Measurements from ENCODE around the gene DAGLB.
"Not testable (repeated sequence)": the region's sequence is repeated elsewhere in the genome, so short reads cannot be mapped to it uniquely, and the experiment has no call there.

The DAGLB gene

DNA sequence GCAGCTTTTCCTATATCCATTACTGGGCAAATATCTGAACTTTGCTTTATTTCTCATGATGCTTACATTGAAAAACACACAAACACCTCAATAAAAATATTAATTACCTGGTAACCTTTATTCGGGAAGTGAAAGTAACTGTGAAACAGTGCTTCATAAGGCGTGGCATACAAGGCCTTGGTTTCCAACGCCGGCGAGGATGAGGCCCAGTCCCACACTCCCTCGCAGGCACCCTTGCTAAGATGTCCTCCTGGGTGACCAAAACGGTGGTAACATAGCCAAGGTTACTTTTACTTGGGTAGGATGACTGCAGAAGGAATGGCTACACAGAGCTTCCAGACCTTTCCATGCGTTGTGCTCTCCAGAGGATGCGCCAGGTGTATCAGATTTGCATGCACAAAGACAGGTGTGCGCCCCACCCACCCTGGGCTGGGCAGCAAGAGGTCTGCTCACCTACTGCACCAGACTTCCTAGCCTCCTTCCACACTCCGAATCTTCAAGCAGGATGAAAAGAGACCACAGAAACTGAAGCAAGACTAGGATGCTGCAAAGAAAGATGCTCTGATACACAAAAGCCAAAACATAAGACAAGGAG lies 13.3 kb upstream of the DAGLB start:
- DNase-seq (ENCODE audit: low spot score): no peak

DNA sequence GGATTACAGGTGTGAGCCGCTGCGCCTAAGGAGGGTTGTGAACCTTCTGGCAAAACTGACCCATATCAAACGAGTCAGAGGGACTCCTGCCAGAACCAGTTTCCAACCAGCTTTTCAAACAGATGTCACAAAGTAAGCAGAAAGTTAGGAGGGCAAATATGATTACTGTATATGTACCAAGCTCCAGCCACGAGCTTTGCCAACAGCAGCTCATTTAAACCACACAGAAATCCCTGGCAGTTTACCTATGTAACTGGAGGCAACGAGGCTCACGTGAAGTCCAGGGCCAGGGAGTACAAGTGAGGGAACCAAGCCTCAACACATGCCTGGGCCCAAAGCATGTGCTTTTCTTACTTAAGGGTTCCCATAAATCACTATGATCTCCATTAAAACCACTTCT lies 12.5 kb upstream of the DAGLB start:
- DNase-seq (ENCODE audit: low spot score): no peak

DNA sequence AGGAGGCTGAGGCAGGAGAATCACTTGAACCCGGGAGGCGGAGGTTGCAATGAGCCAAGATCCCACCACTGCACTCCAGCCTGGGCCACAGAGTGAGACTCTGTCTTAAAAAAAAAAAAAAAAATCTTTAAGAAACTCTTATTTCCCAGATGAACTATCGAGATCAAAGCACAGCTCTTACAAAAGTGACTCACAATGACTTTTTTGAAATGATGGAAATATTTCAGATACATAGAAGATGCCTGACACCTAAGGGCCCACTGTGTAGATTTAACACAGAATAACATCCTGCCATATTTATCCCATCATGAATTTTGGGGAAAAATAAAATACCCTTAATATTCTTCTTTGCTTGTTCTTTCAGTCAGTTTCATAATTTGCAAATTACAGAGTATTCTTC lies 10.9 kb upstream of the DAGLB start:
- not testable (repeated sequence) for DNase-seq (ENCODE audit: low spot score)

DNA sequence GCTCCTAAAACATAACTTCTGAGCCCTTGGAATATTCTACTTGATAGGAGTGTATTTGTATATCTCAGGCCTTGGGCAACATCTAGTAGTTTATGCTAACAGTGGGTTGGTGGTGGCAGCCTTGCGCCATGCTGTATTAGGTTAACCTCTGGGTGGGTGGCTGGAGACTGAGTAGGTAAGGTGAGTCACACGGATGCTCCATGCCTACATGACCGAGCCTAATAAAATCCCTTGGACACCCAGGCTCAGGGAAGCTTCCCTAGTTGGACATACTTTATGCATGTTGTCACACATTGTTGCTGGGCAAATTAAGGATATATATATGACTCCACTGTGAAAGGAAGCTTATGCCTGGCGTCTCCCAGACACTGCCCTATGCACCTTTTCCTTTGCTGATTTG lies 6.0 kb upstream of the DAGLB start:
- DNase-seq (ENCODE audit: low spot score): peak; percentile 68

DNA sequence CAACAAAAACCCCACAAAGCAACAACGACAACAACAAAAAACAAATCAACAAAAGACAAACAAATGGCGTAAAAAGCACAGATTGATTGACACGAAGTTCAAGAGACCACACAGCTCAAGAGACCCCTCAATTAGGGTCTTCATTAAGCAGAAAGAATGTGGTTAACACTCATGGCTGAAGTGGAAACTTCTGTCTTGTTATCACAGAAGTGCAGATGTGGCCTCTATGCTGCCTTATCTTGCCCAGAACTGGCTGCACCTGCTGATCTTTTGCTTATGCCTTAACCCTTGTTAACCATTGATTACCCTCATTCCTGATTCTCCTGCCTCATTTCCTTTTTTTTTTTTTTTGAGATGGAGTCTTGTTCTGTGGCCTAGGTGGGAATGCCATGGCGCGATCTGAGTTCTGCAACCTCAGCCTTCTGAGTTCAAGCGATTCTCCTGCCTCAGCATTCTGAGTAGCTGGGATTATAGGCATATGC lies 3.5 kb upstream of the DAGLB start:
- no peak for DNase-seq (ENCODE audit: low spot score)

DNA sequence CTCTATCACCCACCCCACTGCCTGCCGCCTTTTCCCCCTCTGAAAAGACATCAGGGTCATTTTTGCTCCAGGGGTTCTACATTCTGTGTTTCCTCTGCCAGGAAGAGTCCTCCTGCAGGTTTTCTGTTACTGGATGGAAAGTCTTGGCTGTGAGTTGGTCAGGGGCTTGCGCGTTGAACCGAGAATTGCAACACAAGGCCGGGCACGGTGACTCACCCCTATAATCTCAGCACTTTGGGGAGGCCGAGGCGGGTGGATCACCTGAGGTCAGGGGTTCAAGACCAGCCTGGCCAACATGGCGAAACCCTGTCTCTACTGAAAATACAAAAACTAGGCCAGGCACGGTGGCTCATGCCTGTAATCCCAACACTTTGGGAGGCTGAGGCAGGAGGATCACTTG lies 2.8 kb upstream of the DAGLB start:
- not testable (repeated sequence) for DNase-seq (ENCODE audit: low spot score)

DNA sequence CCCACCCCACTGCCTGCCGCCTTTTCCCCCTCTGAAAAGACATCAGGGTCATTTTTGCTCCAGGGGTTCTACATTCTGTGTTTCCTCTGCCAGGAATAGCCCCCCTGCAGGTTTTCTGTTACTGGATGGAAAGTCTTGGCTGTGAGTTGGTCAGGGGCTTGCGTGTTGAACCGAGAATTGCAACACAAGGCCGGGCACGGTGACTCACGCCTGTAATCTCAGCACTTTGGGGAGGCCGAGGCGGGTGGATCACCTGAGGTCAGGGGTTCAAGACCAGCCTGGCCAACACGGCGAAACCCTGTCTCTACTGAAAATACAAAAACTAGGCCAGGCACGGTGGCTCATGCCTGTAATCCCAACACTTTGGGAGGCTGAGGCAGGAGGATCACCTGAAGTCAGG lies 2.1 kb upstream of the DAGLB start:
- DNase-seq (ENCODE audit: low spot score): not testable (repeated sequence)

DNA sequence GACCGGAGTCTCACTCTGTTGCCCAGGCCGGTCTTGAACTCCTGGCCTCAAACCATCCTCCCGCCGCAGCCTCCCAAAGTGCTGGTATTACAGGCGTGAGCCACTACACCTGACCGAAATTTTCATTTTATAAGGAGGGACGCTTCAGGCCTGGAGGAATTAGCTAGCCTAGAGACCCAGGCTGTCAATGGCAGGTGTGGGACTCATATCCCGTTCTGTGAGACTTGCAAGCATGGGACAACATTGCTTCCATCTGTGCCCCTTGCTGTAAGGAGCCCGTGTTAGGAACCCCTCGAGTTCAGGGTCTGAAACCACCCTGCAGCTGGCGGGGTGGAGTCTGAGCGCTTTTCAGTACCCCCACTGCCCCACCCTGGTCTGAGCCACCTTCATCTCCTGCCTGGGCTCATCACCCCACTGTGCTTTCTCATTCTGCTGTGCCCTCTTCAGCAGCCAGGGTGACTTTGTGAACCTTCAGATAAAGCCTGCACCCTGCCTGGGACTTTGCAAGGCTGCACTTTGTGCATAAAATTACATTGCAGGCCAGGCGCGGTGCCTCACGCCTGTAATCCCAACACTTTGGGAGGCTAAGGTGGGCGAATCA lies 1.3 kb upstream of the DAGLB start:
- DNase-seq (ENCODE audit: low spot score): no peak

DNA sequence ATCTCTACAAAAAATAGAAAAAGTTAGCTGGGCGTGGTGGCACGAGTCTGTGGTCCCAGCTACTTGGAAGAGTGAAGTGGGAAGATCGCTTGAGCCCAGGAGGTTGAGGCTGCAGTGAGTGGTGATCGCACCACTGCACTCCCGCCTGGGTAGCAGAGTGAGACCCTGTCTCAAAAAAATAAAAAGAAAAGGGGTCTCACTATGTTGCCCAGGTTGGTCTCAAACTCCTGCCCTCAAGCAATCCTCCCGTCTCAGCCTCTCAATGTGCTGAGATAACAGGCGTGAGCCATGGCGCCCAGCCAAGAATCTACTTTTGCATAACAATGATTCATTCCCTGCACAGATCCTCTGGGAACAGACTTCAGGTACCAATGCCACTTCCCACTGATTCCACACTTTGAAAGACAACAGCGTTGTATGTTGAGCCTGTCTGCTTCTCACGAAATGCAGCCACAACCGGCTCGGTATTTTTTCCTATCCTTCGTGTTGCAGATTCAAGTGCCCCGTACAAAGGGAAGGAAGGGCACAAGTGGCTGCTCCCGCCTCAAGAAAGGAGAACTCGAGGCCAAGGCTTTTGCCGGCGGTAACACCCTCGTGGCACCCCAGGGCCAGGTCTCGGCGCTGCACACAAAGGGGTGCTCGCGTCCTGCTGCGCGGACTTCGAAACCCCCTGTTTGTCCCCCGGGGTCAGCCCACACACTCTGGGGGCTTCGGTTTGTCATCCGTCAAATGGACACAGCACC lies 745 bp downstream of the DAGLB start:
- DNase-seq (ENCODE audit: low spot score): peak; percentile 47

DNA sequence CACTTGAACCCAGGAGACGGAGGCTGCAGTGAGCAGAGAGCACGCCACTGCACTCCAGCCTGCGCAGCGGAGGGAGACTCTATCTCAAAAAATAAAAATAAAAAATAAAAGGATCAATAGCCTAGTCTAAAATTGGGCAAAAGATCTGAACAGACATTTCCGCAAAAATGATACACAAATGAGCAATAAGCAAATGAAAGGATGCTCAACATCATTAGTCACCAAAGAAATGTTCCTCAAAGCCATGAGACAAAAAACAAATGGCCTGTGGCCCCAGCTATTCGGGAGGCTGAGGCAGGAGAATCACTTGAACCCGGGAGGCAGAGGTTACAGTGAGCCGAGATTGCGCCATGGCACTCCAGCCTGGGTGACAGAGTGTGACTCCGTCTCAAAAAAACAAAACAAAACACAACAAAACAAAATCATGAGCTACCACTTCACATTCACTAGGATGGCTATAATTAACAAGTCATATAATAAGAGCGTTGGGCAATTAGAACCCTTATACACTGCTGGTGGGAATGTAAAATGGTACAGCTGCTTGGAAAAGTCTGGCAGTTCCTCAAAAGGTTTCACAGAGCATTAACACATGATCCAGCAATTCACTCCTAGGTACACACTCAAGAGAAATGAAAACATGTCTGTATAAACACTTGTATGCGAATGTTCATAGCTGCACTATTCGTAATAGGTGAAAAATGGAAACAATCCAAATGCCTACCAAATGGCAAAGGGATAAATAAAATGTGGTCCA lies 3.1 kb downstream of the DAGLB start:
- no peak for DNase-seq (ENCODE audit: low spot score)

DNA sequence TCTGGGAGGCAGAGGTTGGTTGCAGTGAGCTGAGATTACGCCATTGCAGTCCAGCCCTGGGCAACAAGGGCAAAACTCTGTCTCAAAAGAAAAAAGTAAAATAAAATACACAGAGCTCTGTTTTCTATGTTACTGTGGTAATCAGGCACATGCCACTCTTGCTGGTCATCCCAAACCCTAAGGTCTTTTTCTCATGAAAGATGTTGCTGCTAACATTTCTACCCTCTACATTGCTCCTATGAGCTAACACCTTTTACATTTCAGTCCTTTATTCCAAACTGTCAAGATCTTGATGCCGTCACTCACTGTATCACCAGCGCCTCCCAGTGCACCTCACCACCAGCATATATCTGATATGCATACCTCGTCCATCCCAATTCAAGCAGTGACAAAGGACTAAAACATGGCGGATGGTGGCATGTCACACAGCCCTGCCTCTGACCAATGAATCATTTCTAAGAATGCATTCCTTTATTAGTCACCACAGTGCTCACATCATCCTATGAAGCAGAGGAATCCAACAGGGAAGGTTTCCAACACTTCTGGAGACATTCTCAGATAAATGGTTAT lies 4.3 kb downstream of the DAGLB start:
- DNase-seq (ENCODE audit: low spot score): peak; percentile 81

DNA sequence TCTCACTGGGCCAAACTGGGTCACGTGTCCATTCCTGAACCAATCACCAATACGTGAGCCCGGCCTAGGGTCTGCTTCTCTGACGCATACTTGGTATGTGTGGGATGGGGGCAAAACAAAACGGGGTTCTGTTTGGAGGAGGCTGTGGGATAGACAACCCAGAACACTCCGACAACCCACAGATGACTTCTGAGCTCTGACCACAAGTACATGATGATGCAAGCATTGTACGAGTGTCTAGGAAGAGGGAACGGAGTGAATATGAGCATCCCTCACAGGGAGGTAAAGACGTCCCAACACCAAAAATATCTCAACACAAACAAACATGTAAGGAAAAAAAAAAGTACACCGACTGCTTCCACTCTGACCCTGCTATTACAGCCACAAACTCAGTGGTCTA lies 5.6 kb downstream of the DAGLB start:
- no peak for DNase-seq (ENCODE audit: low spot score)

DNA sequence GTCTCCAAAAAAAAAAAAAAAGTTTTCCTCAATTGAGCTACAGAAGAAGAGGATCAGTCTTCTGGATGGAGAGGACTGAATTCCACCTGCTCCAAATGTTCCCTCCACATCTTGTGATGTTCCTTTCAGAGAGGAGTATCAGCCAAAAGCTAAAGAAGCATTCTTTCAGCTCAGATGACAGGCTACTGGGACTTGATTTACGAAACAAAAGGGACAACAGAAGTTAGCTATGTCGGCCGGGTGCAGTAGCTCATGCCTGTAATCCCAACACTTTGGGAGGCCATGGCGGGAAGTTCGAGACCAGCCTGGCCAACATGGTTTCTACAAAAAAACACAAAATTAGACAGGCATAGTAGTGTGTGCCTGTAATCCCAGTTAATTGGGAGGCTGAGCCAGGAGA lies 7.4 kb downstream of the DAGLB start:
- DNase-seq (ENCODE audit: low spot score): no peak

DNA sequence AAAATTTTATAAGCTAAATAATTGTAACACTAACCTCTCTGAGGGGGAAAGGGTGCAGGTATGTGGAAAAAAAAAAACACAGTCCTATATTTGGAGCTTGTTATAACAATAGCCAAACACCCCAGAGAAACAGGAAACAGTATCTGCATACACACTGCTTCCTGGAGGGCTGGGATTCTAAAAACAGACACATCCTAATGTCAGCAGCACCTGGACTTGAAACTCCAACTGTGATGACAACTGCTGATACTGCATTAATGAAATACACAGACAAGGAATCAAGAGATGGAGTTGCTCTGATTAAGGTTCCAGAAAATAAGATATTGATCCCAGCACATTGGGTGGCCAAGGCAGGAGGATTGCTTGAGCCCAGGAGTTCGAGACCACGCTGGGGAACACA lies 9.3 kb downstream of the DAGLB start:
- DNase-seq (ENCODE audit: low spot score): no peak

DNA sequence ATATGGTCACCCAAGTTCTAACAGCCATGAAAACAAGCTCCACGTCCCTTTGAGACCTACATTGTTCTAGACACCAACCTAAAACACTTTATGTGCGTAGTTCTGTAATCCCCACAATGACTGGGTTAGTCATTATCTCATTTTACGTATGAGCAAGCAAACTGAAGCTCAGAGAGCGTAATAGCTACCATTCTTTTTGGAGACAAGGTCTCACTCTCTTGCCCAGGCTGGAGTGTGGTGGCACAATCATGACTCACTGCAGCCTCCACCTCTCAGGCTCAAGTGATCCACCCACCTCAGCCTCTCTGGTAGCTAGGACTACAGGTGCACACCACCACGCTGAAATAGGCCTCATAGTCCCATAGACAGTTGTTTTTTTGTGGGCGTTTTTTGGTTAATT lies 10.5 kb downstream of the DAGLB start:
- no peak for DNase-seq (ENCODE audit: low spot score)

DNA sequence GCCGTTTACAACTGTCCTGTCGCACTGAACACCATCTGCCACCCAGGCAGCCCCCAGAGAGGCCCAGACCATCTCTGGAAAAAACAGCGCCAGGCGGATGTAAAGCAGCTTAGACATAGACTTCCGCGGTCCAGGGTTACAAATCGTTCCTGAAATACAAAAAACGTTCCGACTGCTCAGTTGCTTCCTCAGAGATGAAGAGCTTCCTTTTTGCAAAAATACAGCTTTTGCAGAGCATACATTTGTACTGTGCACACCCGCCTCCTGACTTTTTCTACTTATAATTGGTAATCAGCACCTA lies 11.4 kb downstream of the DAGLB start:
- DNase-seq (ENCODE audit: low spot score): no peak

DNA sequence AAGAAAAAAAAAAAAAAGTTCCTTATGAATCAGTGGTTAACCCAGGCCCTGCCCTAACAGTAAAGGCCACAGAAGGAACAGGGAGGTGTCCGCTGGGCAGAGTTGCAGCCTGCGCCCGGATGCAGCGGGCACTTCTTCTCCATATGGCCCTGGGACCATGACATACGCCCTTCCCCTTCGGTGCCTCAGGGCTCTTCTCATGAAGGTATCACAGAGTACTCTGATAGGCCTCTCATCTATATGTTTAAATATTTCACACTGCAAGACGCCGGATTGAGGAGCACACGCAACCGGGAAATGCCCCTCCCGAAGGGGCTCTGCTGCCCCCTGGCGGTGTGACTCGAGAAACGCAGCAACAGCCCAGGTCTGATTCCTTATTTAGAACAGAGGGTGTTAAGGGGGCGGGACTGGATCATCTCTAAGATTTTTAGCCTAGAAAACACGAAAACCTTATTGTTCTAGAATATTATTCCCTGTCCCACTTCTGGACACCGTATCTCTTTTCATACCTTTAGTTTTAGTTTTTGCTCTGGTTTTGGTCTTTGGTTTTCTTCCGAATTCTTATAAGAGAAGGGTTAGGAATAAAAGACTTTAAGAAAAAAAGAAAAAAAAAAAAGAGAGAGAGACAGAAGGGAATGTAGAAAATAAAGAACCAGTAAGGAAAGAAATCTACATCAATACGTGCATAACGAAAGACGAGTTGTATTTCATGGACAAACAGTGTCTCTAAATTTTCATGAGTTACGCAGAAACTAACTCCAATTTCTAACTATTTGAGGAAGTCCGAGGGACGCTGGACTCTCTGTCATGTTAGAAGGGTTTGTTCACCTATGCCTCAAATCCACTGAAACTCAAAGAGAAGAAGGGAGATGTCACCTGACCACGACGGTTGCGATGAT lies 12.0 kb downstream of the DAGLB start:
- DNase-seq (ENCODE audit: low spot score): peak; percentile 94

DNA sequence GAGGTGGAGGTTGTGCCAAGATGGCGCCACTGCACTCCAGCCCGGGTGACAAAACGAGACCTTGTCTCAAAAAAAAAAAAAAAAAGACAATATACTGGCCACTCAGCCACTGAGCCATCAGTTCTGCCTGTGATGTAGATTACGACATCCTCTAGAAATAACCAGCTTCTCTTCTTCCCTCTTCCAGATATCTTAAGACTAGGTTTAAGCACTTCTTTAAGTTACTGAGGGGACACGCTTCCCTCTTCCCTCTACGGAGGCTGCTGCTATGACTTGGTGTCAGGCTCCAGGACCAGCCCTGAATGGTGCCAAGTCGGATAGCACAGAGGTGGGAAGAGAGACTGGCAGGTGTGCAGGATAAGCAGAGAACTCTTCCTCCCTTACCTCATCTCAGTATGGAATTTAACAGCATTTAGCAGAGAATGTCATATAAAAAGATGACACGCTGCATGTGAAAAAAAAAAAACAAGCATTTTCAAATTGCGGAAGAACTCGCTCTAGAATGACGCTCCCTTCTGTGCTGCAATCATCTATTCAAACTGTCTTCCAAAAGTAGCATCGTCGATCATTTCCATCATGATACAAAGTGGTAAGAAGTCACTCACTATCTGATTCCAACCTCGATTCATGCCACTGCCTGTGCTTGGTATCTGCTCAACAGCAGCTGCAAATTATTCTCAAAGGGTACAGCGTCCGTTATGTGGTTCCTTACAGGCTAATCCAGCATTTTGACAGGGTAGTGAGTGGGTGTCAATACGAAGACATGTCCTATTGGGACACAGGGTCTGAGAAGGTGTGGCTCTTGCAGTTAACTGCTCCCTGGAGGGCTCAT lies 13.8 kb downstream of the DAGLB start:
- no peak for DNase-seq (ENCODE audit: low spot score)

DNA sequence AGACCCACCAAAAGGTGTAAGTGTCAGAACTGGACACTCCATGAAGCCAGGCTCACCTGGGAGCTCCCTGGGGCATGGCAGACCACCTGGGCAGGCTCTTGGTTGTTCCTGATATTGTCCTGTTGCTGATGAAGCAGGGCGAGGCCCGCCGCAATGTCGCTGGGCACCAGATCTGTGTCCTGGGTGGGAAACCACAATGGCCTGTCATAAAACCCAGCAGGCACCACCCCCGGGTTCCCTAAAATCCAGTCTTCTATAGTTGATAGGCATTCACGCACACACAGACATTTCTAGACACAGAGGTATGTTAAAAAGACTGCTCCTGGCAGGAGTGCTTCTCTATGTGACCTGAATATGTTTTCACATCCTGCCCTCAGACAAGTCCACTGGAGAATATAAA lies 15.0 kb downstream of the DAGLB start:
- no peak for DNase-seq (ENCODE audit: low spot score)

DNA sequence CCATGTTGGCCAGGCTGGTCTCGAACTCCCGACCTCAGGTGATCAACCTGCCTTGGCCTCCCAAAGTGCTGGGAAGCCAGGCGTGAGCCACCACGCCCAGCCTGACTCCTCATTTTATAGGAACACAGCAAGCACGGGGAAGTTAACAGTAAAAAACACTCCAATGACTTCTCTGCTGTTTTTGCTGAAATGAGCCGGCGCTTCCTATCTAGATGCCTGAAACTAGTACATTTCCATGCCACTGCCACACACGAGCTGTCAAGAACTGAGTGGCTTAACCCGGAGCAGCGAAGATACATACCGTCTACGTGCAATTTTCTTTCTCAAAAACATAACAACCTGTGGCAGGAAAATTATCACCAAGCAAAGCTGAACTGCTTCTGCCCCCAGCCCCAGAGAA lies 16.8 kb downstream of the DAGLB start:
- no peak for DNase-seq (ENCODE audit: low spot score)
